ENCODE data around the gene STK32B.

GRCh38 chr4:5364406-5364805 lies 313.1 kb downstream of the STK32B start:
- TF ChIP-seq POLR2AphosphoS5 (IDR thresholded peaks at IDR 0.05) (no peak), POLR2A (IDR thresholded peaks at IDR 0.05) (no peak)
